Measurements from ENCODE around the gene SCG2.
"Not testable (repeated sequence)": the region's sequence is repeated elsewhere in the genome, so short reads cannot be mapped to it uniquely, and the experiment has no call there.

SCG2 gene

DNA sequence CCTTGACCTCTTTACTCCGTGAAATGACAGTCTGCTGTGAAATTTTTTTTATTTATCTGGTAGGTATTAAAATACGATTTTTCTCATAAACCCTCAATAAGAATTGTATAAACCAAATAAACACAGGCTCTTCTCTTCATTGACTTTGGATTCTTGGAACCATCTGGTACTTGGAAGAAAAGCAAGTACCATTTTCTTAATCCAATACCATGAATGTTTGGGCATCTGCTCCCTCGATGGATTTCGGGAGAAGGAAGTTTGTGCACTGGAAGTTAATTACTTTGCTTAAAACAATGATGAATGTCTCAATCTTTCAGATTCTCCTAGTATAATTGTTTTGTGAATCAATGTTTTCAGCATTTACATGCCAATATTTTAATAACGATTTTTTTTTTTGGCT is 5.3 kb upstream of the SCG2 start:
- no peak for DNase-seq

DNA sequence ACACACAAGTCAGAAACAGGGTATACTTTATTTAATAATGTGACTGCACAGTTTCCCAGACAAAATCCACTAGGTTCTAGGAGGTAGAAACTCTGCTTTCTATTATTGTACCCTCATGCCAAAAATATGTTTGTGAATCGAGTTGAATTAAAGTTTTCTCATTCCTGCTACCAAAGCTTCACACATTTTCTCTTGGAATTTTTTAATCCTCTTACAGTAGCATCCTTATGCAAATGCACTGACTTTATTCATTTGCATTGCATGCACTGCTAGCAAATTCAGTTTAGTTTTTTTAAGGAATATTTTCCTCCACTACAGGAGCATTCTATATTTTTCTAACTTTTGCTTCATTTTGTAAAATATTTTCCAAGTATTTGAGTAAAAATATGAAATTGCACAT is 4.8 kb upstream of the SCG2 start:
- DNase-seq, result no peak

DNA sequence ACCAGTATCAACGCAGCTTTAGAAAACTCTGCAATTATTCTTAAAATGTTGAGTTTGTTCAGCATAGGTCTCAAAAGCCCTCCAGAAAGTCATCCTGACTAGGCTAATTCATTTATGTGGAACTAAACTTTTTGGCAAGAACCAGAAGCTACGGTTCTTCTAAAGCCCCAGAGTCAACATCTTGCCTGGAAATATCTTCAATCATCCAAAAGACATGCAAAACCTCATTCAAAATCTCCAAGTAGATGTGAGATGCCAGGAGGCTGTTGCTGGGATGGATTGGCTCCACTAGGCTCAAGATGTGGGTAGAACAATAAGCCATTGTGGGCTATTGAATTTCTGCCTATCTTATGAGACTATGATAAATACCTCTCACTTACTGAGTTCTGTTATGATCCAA is 2.1 kb upstream of the SCG2 start:
- DNase-seq, result no peak

DNA sequence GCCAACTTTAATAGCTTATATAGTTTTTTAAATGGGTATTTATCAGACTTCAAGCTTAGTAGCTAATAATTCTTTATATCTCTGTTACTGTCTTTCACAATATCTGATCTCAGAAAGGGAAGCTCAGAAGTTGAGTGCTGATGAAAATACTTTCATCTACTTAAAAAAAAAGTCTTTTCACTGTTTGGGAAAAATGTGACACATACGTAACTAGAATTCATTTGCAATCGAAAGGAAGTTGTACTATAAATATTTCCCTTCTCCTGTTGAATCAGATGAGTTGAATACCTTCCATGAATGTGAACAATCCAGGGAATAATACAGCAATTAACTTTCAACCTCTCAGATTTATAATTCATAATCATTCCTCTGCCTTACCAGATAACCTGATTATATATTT is 811 bp upstream of the SCG2 start:
- no peak for DNase-seq

DNA sequence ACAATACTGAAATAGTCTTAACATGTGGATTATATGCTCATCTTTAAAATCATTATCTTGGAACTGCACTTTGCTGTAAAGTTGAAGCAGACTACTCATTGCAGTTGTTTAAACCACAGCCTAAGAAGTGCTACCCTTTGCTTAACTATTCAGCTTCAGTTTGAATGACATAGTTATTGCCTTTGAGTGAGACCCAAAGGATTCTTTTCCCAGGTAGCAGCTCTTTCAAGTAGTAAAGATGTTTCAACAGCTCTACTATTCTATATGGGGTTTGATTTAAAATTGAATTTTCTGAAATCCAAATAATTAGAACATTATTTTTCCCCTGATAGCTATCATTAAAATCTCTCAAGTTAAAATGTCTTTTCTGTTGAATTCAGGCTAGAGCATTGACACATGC is 1.1 kb downstream of the SCG2 start:
- no peak for DNase-seq

DNA sequence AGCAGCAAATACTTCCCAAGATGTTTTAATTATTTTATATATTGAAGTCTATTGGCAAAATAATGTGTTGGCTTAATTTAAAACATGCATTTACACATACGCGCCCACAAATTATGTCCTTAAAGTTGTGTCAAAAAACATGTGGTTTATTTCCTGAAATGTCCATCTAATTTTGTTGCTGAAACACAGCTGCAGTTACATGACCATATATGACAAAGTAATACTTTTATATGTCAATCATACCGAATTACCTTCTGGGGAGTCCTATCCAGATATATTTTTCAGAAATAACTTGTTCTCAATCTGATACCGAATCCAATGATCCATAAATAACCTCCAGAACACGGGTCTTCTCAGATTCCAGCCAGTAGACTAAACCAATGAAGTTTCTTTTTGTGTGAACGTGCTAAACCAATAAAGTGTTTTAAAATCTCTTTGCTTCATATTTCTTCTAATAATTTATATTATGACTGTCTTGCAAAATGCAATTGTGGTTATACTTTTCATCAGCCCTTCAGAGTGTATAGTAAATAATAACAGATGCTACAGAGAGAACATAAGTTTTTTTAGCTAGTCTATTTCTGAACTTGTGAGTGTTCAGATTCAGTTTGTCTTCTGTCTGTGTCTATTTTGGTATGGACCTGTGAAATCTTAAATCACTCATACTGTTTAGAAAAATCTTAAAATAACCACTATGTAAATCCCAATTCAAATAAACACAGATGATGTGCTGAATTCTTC is 2.4 kb downstream of the SCG2 start:
- DNase-seq, result no peak

DNA sequence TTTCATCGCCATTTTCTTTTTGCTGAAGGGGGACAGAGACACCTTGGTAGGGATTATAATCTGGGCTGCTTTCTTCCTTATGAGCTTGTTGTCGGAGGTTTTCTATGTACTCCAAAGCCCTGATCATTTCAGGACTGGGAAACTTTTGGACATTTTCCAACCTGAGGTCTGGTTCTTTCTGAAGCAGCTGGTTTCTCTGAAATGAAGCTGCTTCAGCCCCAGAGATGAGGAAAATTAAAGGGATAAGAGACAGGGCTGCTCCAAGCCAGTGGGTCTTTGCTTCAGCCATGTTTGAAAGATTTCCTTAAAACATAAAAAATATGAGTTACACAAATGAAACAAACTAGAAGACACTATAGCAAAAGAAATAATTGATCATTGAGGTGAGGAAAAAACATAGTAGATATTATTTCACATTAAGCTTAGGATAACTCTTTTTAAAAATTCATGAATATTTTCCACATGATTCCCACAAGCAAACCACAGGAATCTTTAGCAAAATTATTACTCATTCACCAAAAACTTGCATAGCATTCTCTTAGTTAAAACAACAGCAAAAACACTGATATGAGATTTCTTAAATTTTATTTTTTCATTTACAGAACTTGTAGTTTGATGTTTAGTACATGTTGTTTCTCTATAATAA is 3.0 kb downstream of the SCG2 start:
- no peak for DNase-seq

DNA sequence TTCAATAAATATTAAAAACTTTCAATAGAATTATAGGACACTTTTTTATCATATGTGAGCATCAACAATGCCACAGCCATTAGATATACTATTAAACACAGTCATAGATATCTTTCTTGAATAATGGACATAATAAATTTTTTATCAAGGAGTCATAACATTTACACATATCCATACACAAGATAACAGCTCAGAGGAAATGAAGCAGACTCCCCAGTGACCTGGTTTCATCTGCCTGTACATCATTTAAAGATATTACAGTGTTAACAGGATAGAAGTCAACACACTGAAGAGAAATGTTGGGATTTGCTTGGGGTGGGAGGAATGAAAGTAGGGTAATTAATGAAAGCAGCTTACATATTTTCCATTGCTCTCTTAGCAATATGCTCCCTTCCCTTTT is 5.1 kb downstream of the SCG2 start:
- no peak for DNase-seq

DNA sequence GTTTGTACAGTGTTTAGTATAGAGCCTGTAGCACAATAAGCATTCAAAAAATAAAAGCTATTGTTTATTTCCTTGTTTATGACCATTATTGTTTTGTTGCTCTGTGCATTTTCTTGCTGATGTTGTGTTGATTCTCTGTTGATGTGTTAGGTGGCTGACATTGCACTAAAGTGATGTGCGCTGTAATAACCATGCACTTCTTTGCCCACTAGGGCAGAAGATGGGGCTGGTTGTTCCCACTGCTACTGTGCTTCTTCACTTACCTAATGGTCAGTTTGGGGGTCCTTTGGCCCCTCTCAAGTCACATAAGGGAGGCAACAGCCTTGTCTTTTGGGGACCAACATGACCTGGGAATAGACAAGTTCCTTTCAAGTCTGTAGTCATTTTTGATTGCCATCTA is 6.0 kb downstream of the SCG2 start:
- no peak for DNase-seq

DNA sequence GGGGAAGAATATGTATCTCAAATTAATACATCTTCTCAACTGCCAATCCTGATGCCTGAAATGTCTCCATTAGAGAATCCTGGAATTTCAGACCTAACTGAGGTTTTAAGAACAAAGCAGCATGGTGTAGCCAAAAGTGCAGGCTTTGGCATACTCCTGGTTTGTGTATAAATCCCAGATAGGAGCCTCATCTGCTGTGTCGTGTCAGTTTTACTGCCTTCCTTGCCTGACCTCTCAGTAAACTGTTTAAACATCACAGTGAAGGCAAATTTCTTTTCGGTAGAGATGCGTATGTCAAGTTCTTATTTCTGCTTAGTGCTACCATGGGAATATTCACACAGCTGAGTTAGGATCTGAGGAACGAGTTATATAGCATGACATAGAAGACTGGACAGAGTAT is 7.3 kb downstream of the SCG2 start:
- DNase-seq, result no peak

DNA sequence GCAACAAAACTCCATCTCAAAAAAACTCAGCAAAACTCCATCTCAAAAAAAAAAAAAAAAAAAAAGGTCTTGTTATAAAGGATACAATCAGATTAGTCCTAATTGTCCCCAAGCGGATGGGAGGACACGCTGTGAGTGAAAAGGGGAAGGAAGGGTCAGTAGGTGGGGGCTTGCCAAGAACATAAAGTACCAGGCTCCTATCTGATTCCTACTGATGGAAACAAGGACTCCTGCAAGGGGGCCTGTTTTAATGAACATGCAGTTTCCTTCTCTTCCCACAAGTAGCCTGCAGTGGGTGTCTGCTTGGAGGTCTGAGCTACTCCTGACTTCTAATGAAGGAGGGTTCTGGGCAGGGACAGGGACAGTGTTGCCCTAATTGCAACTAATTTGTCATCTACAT is 7.9 kb downstream of the SCG2 start:
- no peak for DNase-seq

DNA sequence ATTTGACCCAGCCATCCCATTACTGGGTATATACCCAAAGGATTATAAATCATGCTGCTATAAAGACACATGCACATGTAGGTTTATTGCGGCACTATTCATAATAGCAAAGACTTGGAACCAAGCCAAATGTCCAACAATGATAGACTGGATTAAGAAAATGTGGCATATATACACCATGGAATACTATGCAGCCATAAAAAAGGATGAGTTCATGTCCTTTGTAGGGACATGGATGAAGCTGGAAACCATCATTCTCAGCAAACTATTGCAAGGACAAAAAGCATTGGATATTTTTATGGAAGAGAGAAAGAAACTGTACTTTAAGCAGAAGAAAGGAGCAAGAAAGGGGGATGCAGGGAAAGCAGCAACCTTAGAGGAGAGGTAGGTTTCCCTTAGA is 9.5 kb downstream of the SCG2 start:
- not testable (repeated sequence) for DNase-seq

DNA sequence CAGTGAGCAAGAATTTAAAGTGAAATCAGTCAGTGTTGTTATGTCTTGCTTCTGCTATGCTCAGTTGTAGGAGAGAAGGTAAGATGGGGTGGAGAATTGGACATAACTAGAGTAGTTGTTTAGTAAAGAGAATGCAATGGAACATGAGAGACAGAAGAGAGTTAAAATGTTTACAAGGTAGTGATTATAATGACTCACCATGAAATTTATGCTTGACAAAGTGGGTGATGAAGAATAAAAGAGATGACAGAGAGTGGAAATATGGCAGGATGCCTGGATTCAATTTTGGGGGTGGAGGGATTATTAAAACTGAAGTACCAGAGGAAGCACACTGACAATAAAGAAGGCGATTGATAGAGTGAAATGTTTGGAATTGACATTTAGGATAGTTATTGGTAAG is 10.6 kb downstream of the SCG2 start:
- no peak for DNase-seq

DNA sequence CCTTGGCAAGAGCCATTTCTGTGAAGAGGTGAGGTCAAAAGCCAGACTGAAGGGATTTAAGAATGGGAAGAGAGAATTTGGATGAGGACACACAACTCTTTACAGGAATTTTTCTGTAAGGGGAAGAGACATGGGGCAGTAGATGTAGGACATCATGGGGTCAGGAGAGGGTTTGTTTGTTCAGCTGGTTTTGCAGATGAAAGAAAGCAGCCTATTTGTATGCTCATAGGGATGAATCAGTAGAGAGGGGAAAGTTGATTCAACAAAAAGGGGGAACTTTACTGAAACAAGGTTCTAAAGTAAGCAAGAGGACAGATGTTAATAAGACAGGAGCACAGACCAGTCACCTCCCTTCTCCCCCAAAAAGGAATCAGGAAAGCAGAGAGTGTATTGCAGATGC is 11.2 kb downstream of the SCG2 start:
- DNase-seq, result no peak

DNA sequence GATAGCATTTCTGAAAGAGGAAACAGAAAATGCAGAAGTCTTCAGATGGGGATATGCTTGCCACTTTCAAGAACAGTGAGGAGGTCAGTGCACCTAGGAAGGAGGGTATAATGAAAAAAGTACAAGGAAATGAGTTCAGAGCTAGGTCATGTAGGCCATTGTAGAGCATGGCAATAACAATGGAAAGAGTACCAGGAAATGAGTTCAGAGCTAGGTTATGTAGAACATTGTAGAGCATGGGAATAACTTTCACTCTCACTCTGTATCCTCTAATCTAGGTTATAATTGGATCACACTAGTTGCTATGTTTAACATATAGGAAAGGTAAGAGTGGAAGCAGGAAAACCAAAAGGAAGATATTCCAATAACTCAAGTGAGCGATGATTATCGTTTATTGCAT is 12.3 kb downstream of the SCG2 start:
- no peak for DNase-seq

DNA sequence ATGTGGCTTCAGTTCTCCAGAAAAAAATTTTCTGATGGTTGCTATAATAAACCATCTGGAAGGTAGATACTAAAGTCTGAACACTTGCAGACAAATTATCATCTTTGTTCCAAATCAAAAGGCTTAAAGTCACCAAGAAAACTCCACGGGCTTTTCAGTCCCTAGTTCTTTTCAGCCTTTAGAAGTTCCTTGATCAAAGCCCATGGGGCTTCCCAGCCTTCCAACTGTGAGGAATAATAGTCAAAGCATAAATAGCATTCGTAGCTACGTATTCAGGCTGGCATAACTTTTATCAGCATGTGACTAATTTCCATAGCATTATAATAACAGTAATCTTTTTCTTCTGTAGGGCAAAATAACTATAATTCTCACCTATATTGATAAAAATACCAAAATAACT is 13.9 kb downstream of the SCG2 start:
- no peak for DNase-seq

DNA sequence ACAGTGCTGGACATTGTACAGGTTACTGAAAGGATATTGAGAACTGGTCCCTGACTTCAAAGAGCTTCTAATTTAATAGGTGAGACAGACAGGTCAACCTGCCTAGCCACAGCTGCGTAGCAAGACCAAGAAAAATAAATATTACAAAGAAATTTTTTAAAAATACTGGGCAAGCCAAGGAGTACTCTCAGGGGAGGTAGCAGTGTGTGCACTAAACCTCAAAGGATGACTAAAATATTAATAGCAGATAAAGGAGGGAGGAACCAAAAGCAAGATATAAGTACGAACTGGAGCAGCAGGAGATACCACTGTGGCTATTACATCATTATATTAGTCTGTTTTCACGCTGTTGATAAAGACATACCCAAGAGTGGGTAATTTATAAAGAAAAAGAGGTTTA is 14.9 kb downstream of the SCG2 start:
- no peak for DNase-seq

DNA sequence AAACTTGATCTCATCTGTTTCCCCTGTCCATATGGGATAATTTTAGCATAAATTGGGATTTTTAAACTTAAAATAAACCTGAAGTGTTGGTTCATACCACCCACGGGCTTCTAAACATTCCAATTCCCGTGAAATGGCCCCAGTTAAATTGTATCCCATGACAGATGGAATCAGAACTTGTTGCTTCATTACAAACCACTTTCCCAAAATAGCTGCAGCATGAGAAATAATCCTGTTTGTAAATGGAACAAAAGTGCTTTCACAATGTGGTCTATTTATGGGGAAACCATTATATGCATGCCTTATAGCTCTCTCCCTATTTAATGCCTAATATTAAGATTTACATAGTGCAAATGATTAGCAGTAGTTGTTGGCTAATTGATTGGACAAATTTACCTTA is 15.9 kb downstream of the SCG2 start:
- no peak for DNase-seq

DNA sequence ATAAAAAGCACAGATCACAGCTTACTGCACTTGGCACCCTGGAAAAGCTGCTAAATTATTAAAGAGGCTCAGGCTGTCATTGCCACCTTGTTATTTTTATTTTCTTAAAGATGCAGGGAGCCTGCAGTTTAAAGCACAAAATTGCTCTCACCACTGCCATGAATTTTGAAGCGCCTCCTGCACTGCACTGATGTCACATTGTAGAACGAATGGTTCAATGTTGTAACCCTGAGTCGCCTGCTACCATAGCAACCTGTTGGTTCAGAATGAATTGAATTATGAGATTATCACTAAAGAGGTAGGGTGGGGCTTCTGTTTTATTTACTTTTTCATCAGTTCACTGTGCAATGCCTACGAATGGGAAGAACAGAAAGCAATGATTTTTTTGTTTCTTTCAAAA is 16.5 kb downstream of the SCG2 start:
- DNase-seq, result no peak

DNA sequence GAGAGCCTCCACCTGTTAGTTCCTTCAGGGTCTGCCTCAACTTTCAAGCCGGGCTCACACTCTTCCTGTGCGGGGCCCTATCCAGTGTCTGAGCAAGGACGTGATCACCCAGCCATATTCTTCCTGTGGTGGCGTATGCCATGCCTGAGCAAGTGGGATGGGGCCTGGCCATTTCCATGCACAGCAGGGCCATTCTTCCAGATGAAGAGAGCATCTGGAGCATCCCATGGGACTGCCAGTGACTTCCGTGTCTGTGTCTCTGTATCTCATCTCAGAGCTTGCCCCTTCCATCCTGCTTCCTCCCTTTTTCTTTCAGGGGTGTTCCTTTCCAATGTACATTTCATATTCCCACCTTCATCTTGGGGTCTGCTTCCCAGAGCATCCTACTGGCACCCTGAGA is 20.2 kb downstream of the SCG2 start:
- peak; percentile 26 for DNase-seq

DNA sequence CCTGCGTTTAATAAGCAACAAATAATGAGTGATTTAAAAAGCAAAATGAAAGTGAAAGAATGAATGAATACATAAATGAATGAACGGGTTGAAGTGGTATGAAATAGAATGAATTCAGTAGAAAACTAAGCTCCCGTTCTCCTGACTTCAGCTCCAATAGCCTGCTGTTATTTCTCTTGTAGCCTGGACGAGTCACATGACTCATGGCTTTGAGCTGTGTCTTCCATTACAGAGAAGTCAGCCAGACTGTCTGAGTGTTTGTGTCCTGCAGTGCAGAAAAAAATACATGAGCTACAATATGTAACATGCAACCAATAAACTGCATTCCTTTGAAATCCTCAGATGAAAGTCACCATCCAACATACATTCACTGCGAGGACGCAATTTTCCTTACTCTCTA is 21.2 kb downstream of the SCG2 start:
- peak; percentile 30 for DNase-seq

DNA sequence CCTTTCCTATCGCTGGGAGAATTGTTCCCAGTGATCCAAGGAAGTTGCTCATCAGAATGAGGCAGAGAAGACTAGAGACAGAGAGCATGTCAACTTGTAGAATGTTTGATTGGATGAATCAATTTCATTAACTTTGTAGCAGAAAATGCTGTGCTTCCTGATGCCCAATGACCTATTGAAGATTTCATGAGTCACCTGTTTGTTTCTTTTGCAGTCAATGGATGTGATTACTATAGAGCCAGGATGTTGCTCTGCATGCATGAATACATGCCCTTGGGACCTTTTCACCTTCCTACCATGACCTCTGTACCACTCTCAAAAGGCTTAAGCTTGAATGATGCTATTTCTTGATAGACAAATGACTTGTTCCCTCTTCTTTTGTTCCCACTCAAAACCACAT is 23.3 kb downstream of the SCG2 start:
- no peak for DNase-seq

DNA sequence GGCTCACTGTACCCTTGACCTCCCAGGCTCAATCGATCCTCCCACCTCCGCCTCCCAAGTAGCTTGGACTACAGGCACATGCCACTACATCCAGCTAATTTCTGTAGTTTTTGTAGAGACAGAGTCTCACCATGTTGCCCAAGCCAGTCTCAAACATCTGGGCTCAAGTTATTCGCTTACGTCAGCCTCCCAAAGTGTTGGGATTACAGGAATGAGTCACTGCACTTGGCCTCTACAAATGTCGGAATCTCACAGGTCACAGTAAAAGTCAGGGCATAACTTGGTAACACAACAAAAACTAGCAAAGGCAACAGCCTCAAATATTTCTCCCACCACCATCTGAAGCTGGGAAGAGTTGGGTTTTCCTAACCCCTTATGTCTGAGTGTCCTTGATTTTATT is 25.3 kb downstream of the SCG2 start:
- DNase-seq, result no peak

DNA sequence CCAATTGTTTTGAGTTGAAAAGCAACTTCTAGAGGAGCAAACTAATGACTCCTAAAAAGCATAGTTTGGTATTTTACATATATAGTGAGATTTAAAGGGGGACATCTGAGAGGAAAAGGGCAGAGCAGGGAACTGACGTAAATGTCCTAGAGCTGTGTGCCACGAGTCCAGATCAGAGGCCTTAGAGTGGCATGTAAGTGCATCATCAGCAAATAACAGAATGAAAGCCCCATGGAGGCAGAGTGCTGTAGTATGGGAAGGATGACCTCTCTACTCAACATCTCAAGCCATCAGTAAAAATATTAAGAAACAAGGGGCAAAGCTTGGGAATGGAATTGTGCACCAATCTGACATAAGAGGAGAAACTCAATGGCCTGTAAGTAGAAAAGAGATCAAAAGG is 31.4 kb downstream of the SCG2 start:
- no peak for DNase-seq

DNA sequence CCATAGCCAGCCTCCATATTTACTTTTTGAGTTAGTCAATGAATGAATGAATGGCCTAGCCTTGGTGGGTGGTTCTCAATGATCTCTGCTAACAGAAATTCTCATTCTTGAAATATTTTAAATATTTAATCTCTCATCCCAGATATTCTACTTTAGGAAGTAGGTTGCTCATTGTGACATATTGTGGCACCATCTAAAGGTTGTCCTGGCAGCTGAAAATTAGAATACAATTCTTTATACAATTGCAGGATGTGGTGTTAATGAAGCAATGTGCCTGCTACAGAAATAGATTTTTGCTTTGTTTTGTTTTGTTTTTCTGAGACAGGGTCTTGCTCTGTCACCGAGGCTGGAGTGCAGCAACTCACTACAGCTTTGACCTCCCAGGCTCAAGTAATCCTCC is 35.8 kb downstream of the SCG2 start:
- no peak for DNase-seq

Measured in NCI-H2171 treated with DMSO at 0.1 percent for 48 hours (cell line).